ENCODE results near the gene CLDN7.
A peak's percentile ranks its signal among the peaks of the same experiment; 100 is the strongest.
"Not testable (repeated sequence)": the region's sequence is repeated elsewhere in the genome, so short reads cannot be mapped to it uniquely, and the experiment has no call there.

The CLDN7 gene

GRCh38 chr17:7250695-7251627, 11.3 kb downstream of the CLDN7 start:
- DNase-seq (ENCODE audit: low spot score in 2 of 2) = no peak
- H3K4me1 Mint-ChIP-seq = peaks cover 52% of the 10 kb centered on the region
- peaks cover 86% of the 10 kb centered on the region for H3K36me3 Mint-ChIP-seq

GRCh38 chr17:7249830-7250229, 12.4 kb downstream of the CLDN7 start:
- ATAC-seq (no peak), DNase-seq (ENCODE audit: low spot score in 2 of 2) (no peak)
- Mint-ChIP-seq H3K4me1 (peaks cover 53% of the 10 kb centered on the region), H3K27ac (peak overlapping the region; percentile 100), H3K4me3 (peak overlapping the region; percentile 92), H3K36me3 (peaks cover 86% of the 10 kb centered on the region), H3K9me3 (no peaks in the 10 kb centered on the region)

More at GRCh38 chr17:7250695-7251627, 11.3 kb downstream of the CLDN7 start:
- peak overlapping the region; percentile 92 for H3K4me3 Mint-ChIP-seq
- no peaks in the 10 kb centered on the region for H3K9me3 Mint-ChIP-seq
- peak overlapping the region; percentile 100 for H3K27ac Mint-ChIP-seq
- ATAC-seq = peak; percentile 11

- H3K36me3 Mint-ChIP-seq = peaks cover 86% of the 10 kb centered on the region
- H3K4me3 Mint-ChIP-seq = peak overlapping the region; percentile 92
- ATAC-seq = no peak
- no peaks in the 10 kb centered on the region for H3K9me3 Mint-ChIP-seq
- H3K27ac Mint-ChIP-seq = peak overlapping the region; percentile 100
- no peak for DNase-seq (ENCODE audit: low spot score in 2 of 2)
- H3K4me1 Mint-ChIP-seq = peaks cover 53% of the 10 kb centered on the region
Observed at GRCh38 chr17:7249214-7249613, 13.1 kb downstream of the CLDN7 start.

GRCh38 chr17:7248796-7249195, 13.5 kb downstream of the CLDN7 start:
- Mint-ChIP-seq H3K9me3 (no peaks in the 10 kb centered on the region), H3K27ac (peak overlapping the region; percentile 100), H3K4me1 (peaks cover 53% of the 10 kb centered on the region), H3K4me3 (peak overlapping the region; percentile 92), H3K36me3 (peaks cover 86% of the 10 kb centered on the region)
- ATAC-seq (no peak), DNase-seq (ENCODE audit: low spot score in 2 of 2) (no peak)

GRCh38 chr17:7246779-7247178, 15.5 kb downstream of the CLDN7 start:
- Mint-ChIP-seq H3K9me3 (no peaks in the 10 kb centered on the region), H3K36me3 (peaks cover 86% of the 10 kb centered on the region), H3K4me3 (no peak overlapping the region), H3K27ac (peak overlapping the region; percentile 63), H3K4me1 (peaks cover 56% of the 10 kb centered on the region)
- no peak for DNase-seq (ENCODE audit: low spot score in 2 of 2)
- no peak for ATAC-seq

- peak overlapping the region; percentile 99 for H3K27ac Mint-ChIP-seq
- not testable (repeated sequence) for ATAC-seq; DNase-seq (ENCODE audit: low spot score in 2 of 2); H3K9me3 Mint-ChIP-seq
- H3K36me3 Mint-ChIP-seq = peaks cover 94% of the 10 kb centered on the region
- H3K4me1 Mint-ChIP-seq = peaks cover 59% of the 10 kb centered on the region
- peak overlapping the region; percentile 99 for H3K4me3 Mint-ChIP-seq
Observed at GRCh38 chr17:7243838-7244237, 18.4 kb downstream of the CLDN7 start.

- ATAC-seq = no peak
- Mint-ChIP-seq H3K36me3 (peaks cover 95% of the 10 kb centered on the region), H3K27ac (peak overlapping the region; percentile 99), H3K4me3 (peak overlapping the region; percentile 99), H3K4me1 (peaks cover 55% of the 10 kb centered on the region), H3K9me3 (no peaks in the 10 kb centered on the region)
- no peak for DNase-seq (ENCODE audit: low spot score in 2 of 2)
Observed at GRCh38 chr17:7243453-7243729, 18.9 kb downstream of the CLDN7 start.

GRCh38 chr17:7242717-7243452, 19.4 kb downstream of the CLDN7 start:
- peaks cover 94% of the 10 kb centered on the region for H3K36me3 Mint-ChIP-seq
- DNase-seq (ENCODE audit: low spot score in 2 of 2) (peak; percentile 88 to 97), ATAC-seq (peak; percentile 68)
- H3K27ac Mint-ChIP-seq = peak overlapping the region; percentile 99
- peaks cover 54% of the 10 kb centered on the region for H3K4me1 Mint-ChIP-seq
- peak overlapping the region; percentile 99 for H3K4me3 Mint-ChIP-seq
- H3K9me3 Mint-ChIP-seq = no peaks in the 10 kb centered on the region

- Mint-ChIP-seq H3K4me1 (peaks cover 59% of the 10 kb centered on the region), H3K27ac (peak within 1 kb of the TSS; percentile 99), H3K4me3 (peak within 1 kb of the TSS; percentile 99), H3K9me3 (no peaks in the 10 kb centered on the region), H3K36me3 (peaks cover 96% of the 10 kb centered on the region)
- peak; percentile 59 for ATAC-seq
- DNase-seq (ENCODE audit: low spot score in 2 of 2) = peak; percentile 87 to 97
Observed at GRCh38 chr17:7241783-7242716, 20.2 kb downstream of the CLDN7 start, which contains the start of gene GABARAP. TSS of gene GABARAP (minus strand) at chr17:7242449. CDS start at chr17:7242330, 119 bp downstream.

GRCh38 chr17:7241090-7241733, 21.1 kb downstream of the CLDN7 start:
- ATAC-seq = no peak
- peak overlapping the region; percentile 99 for H3K27ac Mint-ChIP-seq
- peak overlapping the region; percentile 99 for H3K4me3 Mint-ChIP-seq
- peaks cover 61% of the 10 kb centered on the region for H3K4me1 Mint-ChIP-seq
- no peak for DNase-seq (ENCODE audit: low spot score in 2 of 2)
- H3K36me3 Mint-ChIP-seq = peaks cover 96% of the 10 kb centered on the region
- H3K9me3 Mint-ChIP-seq = no peaks in the 10 kb centered on the region

GRCh38 chr17:7240375-7240774, 21.9 kb downstream of the CLDN7 start:
- DNase-seq (ENCODE audit: low spot score in 2 of 2) (no peak), ATAC-seq (no peak)
- Mint-ChIP-seq H3K4me3 (peak overlapping the region; percentile 99), H3K27ac (peak overlapping the region; percentile 97), H3K36me3 (peaks cover 96% of the 10 kb centered on the region), H3K9me3 (no peaks in the 10 kb centered on the region), H3K4me1 (peaks cover 65% of the 10 kb centered on the region)

- ATAC-seq (peak; percentile 77), DNase-seq (ENCODE audit: low spot score in 2 of 2) (peak; percentile 93 to 99)
- Mint-ChIP-seq H3K36me3 (peaks cover 96% of the 10 kb centered on the region), H3K9me3 (no peaks in the 10 kb centered on the region), H3K4me3 (peak within 1 kb of the TSS; percentile 99), H3K27ac (peak within 1 kb of the TSS; percentile 97), H3K4me1 (peaks cover 75% of the 10 kb centered on the region)
Observed at GRCh38 chr17:7239091-7240027, 22.9 kb downstream of the CLDN7 start, which contains the start of gene PHF23. TSS of gene PHF23 (minus strand) at chr17:7239457. CDS start at chr17:7239279, 178 bp downstream.

GRCh38 chr17:7238420-7239090, 23.7 kb downstream of the CLDN7 start:
- Mint-ChIP-seq H3K36me3 (peaks cover 96% of the 10 kb centered on the region), H3K9me3 (no peaks in the 10 kb centered on the region), H3K4me3 (peak overlapping the region; percentile 99), H3K27ac (peak overlapping the region; percentile 97), H3K4me1 (peaks cover 80% of the 10 kb centered on the region)
- no peak for DNase-seq (ENCODE audit: low spot score in 2 of 2)
- no peak for ATAC-seq
